Astrocyte of the spinal cord (primary cell): ENCODE measurements around the gene CARM1.

Source experiments
- DNase-seq: peaks from one replicate; pipeline ENCODE4 v3.0.0; 2011; ENCODE audit warnings: low read depth, low spot score
- H3K4me3 ChIP-seq: 2 replicates; pipeline ENCODE4 v1.5.1; 2011; ENCODE audit warnings: low read depth, mild to moderate bottlenecking, low read length, moderate library complexity
- in situ Hi-C: cut with HindIII; loops from 2 replicates; pipeline ENCODE4 v1.10.0; 2017; ENCODE audit warnings: low sequenced_read_pairs
- TF ChIP-seq, protein P1 (sequence below): IDR thresholded peaks from 2 replicates; pipeline ENCODE4 v1.5.1; 2012; ENCODE audit warnings: low read depth, mild to moderate bottlenecking, low read length, inconsistent platforms

The CARM1 gene

DNA sequence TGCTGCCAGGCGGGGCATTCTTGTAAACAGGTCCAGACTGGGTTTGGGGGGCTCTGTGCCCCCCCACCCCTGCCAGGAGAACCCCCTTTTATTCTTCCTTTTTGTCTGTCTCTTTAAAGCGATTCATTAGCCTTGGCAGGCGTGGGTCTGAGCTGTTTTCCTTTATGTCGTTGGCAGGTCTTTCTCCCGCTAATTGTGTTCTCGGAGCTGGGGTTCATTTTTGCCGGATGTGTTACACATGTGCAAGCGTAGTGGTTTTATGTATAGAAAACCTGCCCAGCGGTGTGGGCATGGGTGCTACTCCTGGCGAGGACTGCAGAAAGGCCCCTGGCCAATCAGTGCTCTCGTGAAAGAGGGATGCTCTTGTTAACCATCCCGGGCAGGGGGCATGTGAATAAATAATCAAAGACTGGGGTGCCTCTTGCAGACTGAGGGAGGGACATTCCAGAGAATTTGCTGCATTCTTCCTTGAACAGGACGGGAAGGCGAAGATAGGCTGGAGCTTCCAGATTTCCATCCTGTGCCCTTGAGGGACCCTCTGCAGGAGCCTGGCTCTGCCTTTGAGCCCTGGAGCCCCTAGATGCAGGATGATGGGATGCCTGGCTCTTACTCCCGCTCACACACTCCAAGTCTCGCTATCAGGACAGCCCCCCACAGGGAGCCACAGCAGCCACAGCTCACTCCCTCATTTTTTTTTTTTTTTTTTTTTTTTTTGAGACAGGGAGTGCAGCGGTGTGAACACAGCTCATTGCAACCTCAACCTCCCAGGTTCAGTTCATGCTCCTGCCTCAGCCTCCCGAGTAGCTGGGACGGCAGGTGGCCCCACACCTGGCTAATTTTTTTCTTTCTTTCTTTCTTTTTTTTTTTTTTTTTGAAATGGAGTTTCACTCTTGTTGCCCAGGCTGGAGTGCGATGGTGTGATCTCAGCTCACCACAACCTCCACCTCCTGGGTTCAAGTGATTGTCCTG, 14.1 kb downstream of the CARM1 start:
- no peak for DNase-seq
- in situ Hi-C loops, result no loop called here
- TF ChIP-seq, protein P1, sequence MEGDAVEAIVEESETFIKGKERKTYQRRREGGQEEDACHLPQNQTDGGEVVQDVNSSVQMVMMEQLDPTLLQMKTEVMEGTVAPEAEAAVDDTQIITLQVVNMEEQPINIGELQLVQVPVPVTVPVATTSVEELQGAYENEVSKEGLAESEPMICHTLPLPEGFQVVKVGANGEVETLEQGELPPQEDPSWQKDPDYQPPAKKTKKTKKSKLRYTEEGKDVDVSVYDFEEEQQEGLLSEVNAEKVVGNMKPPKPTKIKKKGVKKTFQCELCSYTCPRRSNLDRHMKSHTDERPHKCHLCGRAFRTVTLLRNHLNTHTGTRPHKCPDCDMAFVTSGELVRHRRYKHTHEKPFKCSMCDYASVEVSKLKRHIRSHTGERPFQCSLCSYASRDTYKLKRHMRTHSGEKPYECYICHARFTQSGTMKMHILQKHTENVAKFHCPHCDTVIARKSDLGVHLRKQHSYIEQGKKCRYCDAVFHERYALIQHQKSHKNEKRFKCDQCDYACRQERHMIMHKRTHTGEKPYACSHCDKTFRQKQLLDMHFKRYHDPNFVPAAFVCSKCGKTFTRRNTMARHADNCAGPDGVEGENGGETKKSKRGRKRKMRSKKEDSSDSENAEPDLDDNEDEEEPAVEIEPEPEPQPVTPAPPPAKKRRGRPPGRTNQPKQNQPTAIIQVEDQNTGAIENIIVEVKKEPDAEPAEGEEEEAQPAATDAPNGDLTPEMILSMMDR, result no peak
- H3K4me3 ChIP-seq, result no peak overlapping the region

GRCh38 chr19:10887616-10888367, 16.4 kb downstream of the CARM1 start:
- in situ Hi-C loops, result no loop called here
- H3K4me3 ChIP-seq, result no peak overlapping the region
- TF ChIP-seq, protein P1, result no peak
- DNase-seq, result no peak

- in situ Hi-C loops, result no loop called here
- TF ChIP-seq, protein P1, result no peak
- DNase-seq, result no peak
- H3K4me3 ChIP-seq, result no peak overlapping the region
Measured at GRCh38 chr19:10888421-10888866, 17.1 kb downstream of the CARM1 start.

GRCh38 chr19:10889880-10890279, 18.5 kb downstream of the CARM1 start:
- in situ Hi-C loops, result no loop called here
- no peak for DNase-seq
- H3K4me3 ChIP-seq, result no peak overlapping the region
- TF ChIP-seq, protein P1, result no peak

- H3K4me3 ChIP-seq, result no peak overlapping the region
Measured at GRCh38 chr19:10891405-10892086, 20.2 kb downstream of the CARM1 start.

GRCh38 chr19:10892256-10892655, 20.9 kb downstream of the CARM1 start:
- no peak for DNase-seq
- no peak overlapping the region for H3K4me3 ChIP-seq
- in situ Hi-C loops, result no loop called here
- TF ChIP-seq, protein P1, result no peak

More at GRCh38 chr19:10891405-10892086, 20.2 kb downstream of the CARM1 start:
- in situ Hi-C loops, result no loop called here
- TF ChIP-seq, protein P1, result no peak
- DNase-seq, result no peak
